Measurements from ENCODE around the gene RABEPK.
"Not testable (repeated sequence)": the region's sequence is repeated elsewhere in the genome, so short reads cannot be mapped to it uniquely, and the experiment has no call there.

Gene RABEPK

DNA sequence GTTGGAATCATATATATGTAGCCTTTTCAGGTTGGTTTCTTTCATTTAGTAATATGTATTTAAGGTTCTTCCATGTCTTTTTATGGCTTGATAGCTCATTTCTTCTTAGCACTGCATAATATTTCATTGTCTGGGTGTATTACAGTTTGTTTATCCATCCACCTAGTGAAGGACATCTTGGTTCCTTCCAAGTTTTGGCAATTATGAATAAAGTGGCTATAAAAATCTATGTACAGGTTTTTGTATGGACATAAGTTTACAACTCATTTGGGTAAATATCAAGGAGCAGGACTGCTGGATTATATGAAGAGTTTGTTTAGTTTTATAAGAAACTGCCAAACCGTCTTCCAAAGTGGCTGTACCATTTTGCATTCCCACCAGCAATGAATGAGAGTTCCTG, 22.5 kb upstream of the RABEPK start:
- no peak overlapping the region for H3K27ac ChIP-seq
- peaks cover 0 to 62% (median 21%) of the 10 kb centered on the region in 4 donors for H3K4me1 ChIP-seq
- TF ChIP-seq, protein P1, sequence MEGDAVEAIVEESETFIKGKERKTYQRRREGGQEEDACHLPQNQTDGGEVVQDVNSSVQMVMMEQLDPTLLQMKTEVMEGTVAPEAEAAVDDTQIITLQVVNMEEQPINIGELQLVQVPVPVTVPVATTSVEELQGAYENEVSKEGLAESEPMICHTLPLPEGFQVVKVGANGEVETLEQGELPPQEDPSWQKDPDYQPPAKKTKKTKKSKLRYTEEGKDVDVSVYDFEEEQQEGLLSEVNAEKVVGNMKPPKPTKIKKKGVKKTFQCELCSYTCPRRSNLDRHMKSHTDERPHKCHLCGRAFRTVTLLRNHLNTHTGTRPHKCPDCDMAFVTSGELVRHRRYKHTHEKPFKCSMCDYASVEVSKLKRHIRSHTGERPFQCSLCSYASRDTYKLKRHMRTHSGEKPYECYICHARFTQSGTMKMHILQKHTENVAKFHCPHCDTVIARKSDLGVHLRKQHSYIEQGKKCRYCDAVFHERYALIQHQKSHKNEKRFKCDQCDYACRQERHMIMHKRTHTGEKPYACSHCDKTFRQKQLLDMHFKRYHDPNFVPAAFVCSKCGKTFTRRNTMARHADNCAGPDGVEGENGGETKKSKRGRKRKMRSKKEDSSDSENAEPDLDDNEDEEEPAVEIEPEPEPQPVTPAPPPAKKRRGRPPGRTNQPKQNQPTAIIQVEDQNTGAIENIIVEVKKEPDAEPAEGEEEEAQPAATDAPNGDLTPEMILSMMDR (IDR thresholded peaks at IDR 0.05), result no peak
- H3K27me3 ChIP-seq, result no peaks in the 10 kb centered on the region
- intact Hi-C loops (cut with DNase I; ENCODE audit: low total_unique reads), result no loop called here
- no peaks in the 10 kb centered on the region for H3K9me3 ChIP-seq
- no peak for DNase-seq
- no peaks in the 10 kb centered on the region for H3K36me3 ChIP-seq
- H3K4me3 ChIP-seq, result no peak overlapping the region

- H3K4me3 ChIP-seq; H3K36me3 ChIP-seq; H3K27ac ChIP-seq; H3K9me3 ChIP-seq; DNase-seq; intact Hi-C loops (cut with DNase I; ENCODE audit: low total_unique reads); H3K27me3 ChIP-seq: not testable (repeated sequence)
- H3K4me1 ChIP-seq, result peaks cover 0 to 62% (median 30%) of the 10 kb centered on the region in 4 donors
Observed at GRCh38 chr9:125179776-125180175, 20.6 kb upstream of the RABEPK start.

DNA sequence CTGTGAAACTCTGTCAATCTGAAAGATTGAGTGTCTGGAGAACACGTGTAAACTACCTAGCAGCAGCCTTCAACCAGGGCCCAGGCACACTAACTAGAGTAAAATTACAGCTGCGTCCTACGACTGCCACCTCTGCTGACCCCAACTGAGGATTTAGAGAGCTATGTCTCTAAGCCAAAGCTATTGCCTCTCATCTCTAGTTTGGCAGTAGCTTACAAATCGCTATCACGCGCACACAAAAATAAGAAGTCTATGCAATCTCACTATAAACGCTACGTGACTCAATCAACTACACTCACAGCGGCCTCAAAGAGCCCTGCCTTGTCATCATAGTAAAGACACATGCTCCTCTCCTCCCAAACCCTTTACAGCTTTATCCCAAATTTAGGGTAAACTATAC, 19.5 kb upstream of the RABEPK start:
- H3K4me3 ChIP-seq, result no peak overlapping the region
- H3K27ac ChIP-seq, result no peak overlapping the region
- H3K27me3 ChIP-seq, result no peaks in the 10 kb centered on the region
- H3K9me3 ChIP-seq, result no peaks in the 10 kb centered on the region
- intact Hi-C loops (cut with DNase I; ENCODE audit: low total_unique reads), result no loop called here
- peaks cover 0 to 70% (median 39%) of the 10 kb centered on the region in 4 donors for H3K4me1 ChIP-seq
- no peak for DNase-seq
- TF ChIP-seq, protein P1 (IDR thresholded peaks at IDR 0.05), result no peak
- no peaks in the 10 kb centered on the region for H3K36me3 ChIP-seq

DNA sequence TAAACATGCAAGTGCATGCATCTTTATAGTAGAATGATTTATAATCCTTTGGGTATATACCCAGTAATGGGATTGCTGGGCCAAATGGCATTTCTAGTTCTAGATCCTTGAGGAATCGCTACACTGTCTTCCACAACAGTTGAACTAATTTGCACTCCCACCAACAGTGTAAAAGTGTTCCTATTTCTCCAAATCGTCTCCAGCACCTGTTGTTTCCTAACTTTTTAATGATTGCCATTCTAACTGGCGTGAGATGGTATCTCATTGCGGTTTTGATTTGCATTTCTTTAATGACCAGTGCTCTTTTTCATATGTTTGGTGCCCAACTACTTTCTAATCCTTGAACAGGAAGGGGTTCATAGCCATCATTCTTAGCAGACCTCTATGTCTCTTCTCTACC, 18.6 kb upstream of the RABEPK start:
- Histone ChIP-seq H3K4me1 (peaks cover 0 to 72% (median 41%) of the 10 kb centered on the region in 4 donors), H3K27ac (peak overlapping the region; percentile 71 to 80)
- H3K36me3 ChIP-seq; H3K9me3 ChIP-seq; intact Hi-C loops (cut with DNase I; ENCODE audit: low total_unique reads); DNase-seq; H3K4me3 ChIP-seq; H3K27me3 ChIP-seq: not testable (repeated sequence)

- no peaks in the 10 kb centered on the region for H3K36me3 ChIP-seq
- TF ChIP-seq, protein P1 (IDR thresholded peaks at IDR 0.05), result no peak
- H3K27ac ChIP-seq, result peak overlapping the region; percentile 71 to 80
- no peaks in the 10 kb centered on the region for H3K27me3 ChIP-seq
- H3K4me3 ChIP-seq, result peak overlapping the region in 1 of 2 donors; percentile 4
- H3K4me1 ChIP-seq, result peaks cover 0 to 80% (median 52%) of the 10 kb centered on the region in 4 donors
- no peak for DNase-seq
- intact Hi-C loops (cut with DNase I; ENCODE audit: low total_unique reads), result no loop called here
- H3K9me3 ChIP-seq, result no peaks in the 10 kb centered on the region
Observed at GRCh38 chr9:125183054-125183453, 17.3 kb upstream of the RABEPK start.

DNA sequence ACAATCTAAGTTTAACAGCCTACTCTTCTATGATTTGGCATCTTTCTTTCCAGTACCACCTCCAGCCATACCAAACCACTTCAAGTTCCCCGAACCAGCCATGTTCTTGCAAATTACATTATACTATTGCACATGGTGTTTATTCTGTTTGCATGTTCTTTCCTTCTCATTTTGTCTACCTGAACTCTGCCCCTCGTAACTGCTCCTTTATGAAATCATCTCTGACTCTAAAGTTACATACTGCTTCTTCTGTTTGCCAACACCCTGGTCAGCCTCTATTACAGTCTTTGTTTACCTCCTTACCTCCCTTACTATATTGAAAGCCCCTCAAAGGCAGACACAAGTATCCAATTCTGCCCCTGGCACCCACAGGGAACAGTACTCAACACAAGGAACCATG, 16.8 kb upstream of the RABEPK start:
- intact Hi-C loops (cut with DNase I; ENCODE audit: low total_unique reads), result no loop called here
- H3K4me3 ChIP-seq, result peak overlapping the region in 1 of 2 donors; percentile 4
- TF ChIP-seq, protein P1 (IDR thresholded peaks at IDR 0.05), result no peak
- peak overlapping the region; percentile 71 to 80 for H3K27ac ChIP-seq
- H3K36me3 ChIP-seq, result no peaks in the 10 kb centered on the region
- DNase-seq, result no peak
- peaks cover 0 to 85% (median 55%) of the 10 kb centered on the region in 4 donors for H3K4me1 ChIP-seq
- H3K9me3 ChIP-seq, result no peaks in the 10 kb centered on the region
- H3K27me3 ChIP-seq, result no peaks in the 10 kb centered on the region

- TF ChIP-seq, protein P1 (IDR thresholded peaks at IDR 0.05), result no peak
- Histone ChIP-seq H3K36me3 (no peaks in the 10 kb centered on the region), H3K27ac (peak overlapping the region; percentile 94 to 96), H3K27me3 (no peaks in the 10 kb centered on the region), H3K4me3 (peak overlapping the region; percentile 85 to 87), H3K4me1 (peaks cover 0 to 58% (median 48%) of the 10 kb centered on the region in 4 donors), H3K9me3 (no peaks in the 10 kb centered on the region)
- intact Hi-C loops (cut with DNase I; ENCODE audit: low total_unique reads), result no loop called here
- DNase-seq, result no peak
Observed at GRCh38 chr9:125189011-125189360, 11.4 kb upstream of the RABEPK start.
